NCI-H2227 (cell line): Measurements from ENCODE around the gene PPP1R14C.

ENCODE experiments used
- DNase-seq: peaks from one replicate; lab custom pipeline; 2025; ENCODE audit not compliant: unreplicated experiment; lab: John Stamatoyannopoulos, UW

The PPP1R14C gene

GRCh38 chr6:150189122-150189521 lies 46.3 kb downstream of the PPP1R14C start:
- DNase-seq: no peak

- DNase-seq: no peak
Measured at GRCh38 chr6:150191809-150192208, 49.0 kb downstream of the PPP1R14C start.

- no peak for DNase-seq
Measured at GRCh38 chr6:150194195-150194594, 51.4 kb downstream of the PPP1R14C start.

GRCh38 chr6:150195996-150196417 lies 53.2 kb downstream of the PPP1R14C start:
- DNase-seq: peak; percentile 84

- no peak for DNase-seq
Measured at GRCh38 chr6:150196942-150197745, 54.3 kb downstream of the PPP1R14C start.

GRCh38 chr6:150198532-150198931 lies 55.7 kb downstream of the PPP1R14C start:
- DNase-seq: no peak

GRCh38 chr6:150199241-150199640 lies 56.4 kb downstream of the PPP1R14C start:
- no peak for DNase-seq

GRCh38 chr6:150200428-150201100 lies 57.7 kb downstream of the PPP1R14C start:
- no peak for DNase-seq

GRCh38 chr6:150201285-150201684 lies 58.4 kb downstream of the PPP1R14C start:
- no peak for DNase-seq

- no peak for DNase-seq
Measured at GRCh38 chr6:150201772-150202329, 59.0 kb downstream of the PPP1R14C start.

- DNase-seq: no peak
Measured at GRCh38 chr6:150202404-150202803, 59.6 kb downstream of the PPP1R14C start.

GRCh38 chr6:150202934-150203333 lies 60.1 kb downstream of the PPP1R14C start:
- DNase-seq: no peak

- no peak for DNase-seq
Measured at GRCh38 chr6:150203378-150203777, 60.5 kb downstream of the PPP1R14C start.

GRCh38 chr6:150203871-150204545 lies 61.2 kb downstream of the PPP1R14C start:
- DNase-seq: no peak

GRCh38 chr6:150204705-150205472 lies 62.0 kb downstream of the PPP1R14C start:
- DNase-seq: no peak

- no peak for DNase-seq
Measured at GRCh38 chr6:150207931-150208570, 65.2 kb downstream of the PPP1R14C start.

GRCh38 chr6:150208611-150209352 lies 65.9 kb downstream of the PPP1R14C start:
- DNase-seq: no peak

- DNase-seq: no peak
Measured at GRCh38 chr6:150209415-150209814, 66.6 kb downstream of the PPP1R14C start.

- no peak for DNase-seq
Measured at GRCh38 chr6:150211700-150212511, 69.1 kb downstream of the PPP1R14C start.
